GM23248 (cell line): ENCODE results near the gene DFFB.

Experiments used
- EZH2 ChIP-seq: fragments of 200-600 bp; sonication (generic); IDR thresholded peaks from 2 replicates; pipeline ENCODE4 v1.6.1; 2018; ENCODE audit warnings: antibody characterized with exemption, mild to moderate bottlenecking; ENCODE audit not compliant: insufficient read depth, poor library complexity, severe bottlenecking
- EZH2phosphoT487 ChIP-seq: fragments of 200-600 bp; sonication (generic); IDR thresholded peaks from 2 replicates; pipeline ENCODE4 v1.6.1; 2018; ENCODE audit warnings: antibody characterized with exemption, moderate library complexity, mild to moderate bottlenecking, low read depth; ENCODE audit not compliant: insufficient read depth

GRCh38 chr1:3922851-3923250 is 65.6 kb downstream of the DFFB start:
- no peak for TF ChIP-seq EZH2phosphoT487
- no peak for TF ChIP-seq EZH2
